ENCODE data around the gene GPATCH1. TPM values are rescaled to one million over a fixed set of nuclear protein-coding genes. Genes with fewer than 3 reads are reported as not detected.
A peak's percentile ranks its signal among the peaks of the same experiment; 100 is the strongest.
"Not testable (repeated sequence)": the region's sequence is repeated elsewhere in the genome, so short reads cannot be mapped to it uniquely, and the experiment has no call there.

The GPATCH1 gene
- total RNA-seq, result 6.0 TPM
- long read RNA-seq, transcript GPATCH1-201 (20 exons, 3,492 nt), result major isoform, 15 of 15 reads
- long read RNA-seq, partial matches to known transcripts, result 0 of 15 reads
- long read RNA-seq, other reads (novel, unspliced or antisense), result 0 of 15 reads

GRCh38 chr19:33080761-33081681, at the start of gene GPATCH1:
Gene GPATCH1 (plus strand): TSS chr19:33081181. CDS start chr19:33081194, 13 bp downstream.
- ATAC-seq (ENCODE audit: poor library complexity) (peak; percentile 98), DNase-seq (peak; percentile 94)
- intact Hi-C loops (cut with DNase I), result no loop called here

DNA sequence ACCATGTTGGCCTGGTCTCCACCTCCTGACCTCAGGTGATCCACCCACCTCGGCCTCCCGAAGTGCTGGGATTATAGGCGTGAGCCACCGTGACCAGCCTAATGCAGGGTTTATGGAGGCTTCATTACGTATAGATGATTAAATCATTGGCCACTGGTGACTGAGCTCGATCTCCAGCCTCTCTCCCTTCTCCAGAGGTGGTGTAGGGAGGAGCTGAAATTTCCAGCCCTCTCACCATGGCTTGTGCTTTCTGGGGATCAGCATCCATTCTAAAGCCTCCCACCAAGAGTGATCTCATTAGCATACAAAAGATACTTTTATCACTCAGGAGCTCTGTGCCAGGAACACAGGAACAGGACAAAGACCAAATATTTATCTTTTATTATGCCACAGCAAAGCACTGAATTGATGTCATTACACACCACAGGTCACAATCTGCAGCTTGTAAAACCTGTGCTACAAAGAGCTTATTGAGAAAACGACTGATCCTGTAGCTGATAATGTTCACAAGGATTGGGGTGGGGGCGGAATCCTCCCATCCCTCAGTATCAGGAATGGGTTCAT, 48.7 kb upstream of the GPATCH1 start:
- DNase-seq (no peak), ATAC-seq (ENCODE audit: poor library complexity) (no peak)
- intact Hi-C loops (cut with DNase I), result no loop called here

DNA sequence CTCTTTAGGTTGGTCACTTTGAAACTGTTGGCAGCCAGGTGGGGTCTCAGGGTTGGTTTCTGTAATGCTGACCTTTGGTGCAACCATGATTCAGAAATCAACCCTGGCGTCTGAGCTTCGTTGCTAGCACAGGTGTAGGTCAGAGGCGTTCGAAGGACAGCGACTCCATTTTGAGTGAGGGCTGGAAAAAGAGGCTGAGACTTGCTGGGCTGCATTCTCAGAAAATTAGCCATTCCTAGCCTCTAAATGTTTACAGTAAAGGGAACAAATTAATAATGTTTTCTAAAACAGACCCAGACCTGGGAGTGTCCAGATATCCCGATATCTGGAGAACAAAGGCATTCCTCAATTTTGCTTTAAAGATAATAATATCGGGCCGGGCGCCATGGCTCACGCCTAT, 45.5 kb upstream of the GPATCH1 start:
- DNase-seq (no peak), ATAC-seq (ENCODE audit: poor library complexity) (no peak)
- intact Hi-C loops (cut with DNase I), result no loop called here

GRCh38 chr19:33036370-33037167, 44.4 kb upstream of the GPATCH1 start:
- DNase-seq; intact Hi-C loops (cut with DNase I); ATAC-seq (ENCODE audit: poor library complexity): not testable (repeated sequence)

- ATAC-seq (ENCODE audit: poor library complexity); intact Hi-C loops (cut with DNase I); DNase-seq: not testable (repeated sequence)
Observed at GRCh38 chr19:33037168-33038025, 43.6 kb upstream of the GPATCH1 start.

DNA sequence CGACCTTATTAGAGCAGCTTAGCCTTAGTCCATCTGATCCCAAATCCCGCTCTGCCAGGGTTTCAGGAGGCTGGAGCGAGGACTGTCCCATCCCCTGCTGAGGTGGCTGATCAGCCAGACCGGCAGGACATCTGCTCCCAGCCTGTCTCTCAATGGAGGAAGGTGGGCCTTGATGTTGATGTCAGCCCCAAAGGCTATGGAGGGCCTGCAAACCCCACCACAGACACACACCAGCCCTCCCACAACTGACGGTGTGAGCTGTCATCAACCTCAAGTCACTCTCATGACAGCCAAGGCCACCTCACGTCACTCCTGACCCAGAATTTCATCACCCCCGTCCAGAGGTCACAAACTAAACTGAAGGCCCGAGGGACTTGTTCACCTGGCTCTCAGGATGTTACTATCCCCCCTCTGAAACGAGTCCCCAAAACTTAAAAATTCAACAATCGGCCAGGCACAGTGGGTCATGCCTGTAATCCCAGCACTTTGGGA, 41.8 kb upstream of the GPATCH1 start:
- ATAC-seq (ENCODE audit: poor library complexity), result no peak
- no peak for DNase-seq
- intact Hi-C loops (cut with DNase I), result no loop called here

- ATAC-seq (ENCODE audit: poor library complexity) (no peak), DNase-seq (no peak)
- intact Hi-C loops (cut with DNase I), result no loop called here
Observed at GRCh38 chr19:33039815-33040214, 41.2 kb upstream of the GPATCH1 start.

- ATAC-seq (ENCODE audit: poor library complexity), result peak; percentile 27
- no peak for DNase-seq
- intact Hi-C loops (cut with DNase I), result no loop called here
Observed at GRCh38 chr19:33040994-33041827, 39.8 kb upstream of the GPATCH1 start.

DNA sequence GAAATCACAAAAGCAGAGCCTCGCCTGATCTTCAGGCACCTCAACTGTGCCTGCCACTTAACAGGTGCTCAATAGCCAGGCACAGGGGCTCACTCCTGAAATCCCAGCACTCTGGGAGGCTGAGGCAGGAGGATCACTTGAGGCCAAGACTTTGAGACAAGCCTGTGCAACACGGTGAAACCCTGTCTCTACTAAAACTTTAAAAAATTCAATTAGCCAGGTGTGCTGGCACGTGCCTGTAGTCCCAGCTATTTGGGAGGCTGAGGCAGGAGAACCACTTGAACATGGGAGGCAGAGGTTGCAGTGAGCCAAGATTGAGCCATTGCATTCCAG, 39.2 kb upstream of the GPATCH1 start:
- intact Hi-C loops (cut with DNase I); DNase-seq; ATAC-seq (ENCODE audit: poor library complexity): not testable (repeated sequence)

- intact Hi-C loops (cut with DNase I), result no loop called here
- DNase-seq (no peak), ATAC-seq (ENCODE audit: poor library complexity) (peak; percentile 39)
Observed at GRCh38 chr19:33047422-33047821, 33.6 kb upstream of the GPATCH1 start.

DNA sequence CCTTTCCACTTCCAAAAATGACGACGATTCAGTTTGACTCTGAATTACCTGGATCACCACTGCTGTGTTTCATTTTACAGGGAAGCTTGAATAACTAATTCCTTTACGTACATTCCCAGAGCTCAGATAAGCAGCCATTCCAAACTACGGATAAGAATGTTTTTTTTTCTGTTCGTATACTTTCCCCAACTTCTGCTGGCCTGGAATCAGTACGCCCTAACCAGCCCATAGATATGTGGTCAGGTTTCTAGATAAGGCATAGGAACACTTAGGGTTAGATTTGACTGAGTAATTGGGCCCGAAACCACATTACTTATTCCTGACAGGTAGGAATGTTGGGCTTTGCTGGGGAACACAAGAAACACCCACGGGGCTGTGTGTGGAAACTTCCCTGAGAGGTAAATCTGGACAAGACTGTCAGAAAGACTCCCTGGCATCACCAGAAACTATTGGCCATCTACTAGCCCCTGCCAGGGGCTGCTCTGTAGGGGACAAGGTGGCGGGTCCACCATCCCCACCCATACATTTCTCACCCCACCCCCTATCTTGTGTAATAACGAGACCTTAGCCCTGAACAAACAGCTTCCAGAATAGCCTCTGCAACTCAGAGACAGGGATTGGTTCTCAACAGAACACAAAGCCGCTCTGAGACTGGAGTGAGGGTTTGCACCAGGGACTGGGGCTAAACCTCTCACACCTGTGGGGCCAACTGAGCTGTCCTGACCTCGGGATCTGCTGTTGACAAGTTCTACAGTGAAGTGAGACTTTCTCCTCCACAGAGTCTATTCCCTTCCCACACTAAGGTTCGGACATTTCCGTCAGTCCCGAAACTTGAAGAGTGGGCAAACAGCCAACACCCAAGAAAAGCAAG, 31.9 kb upstream of the GPATCH1 start:
- intact Hi-C loops (cut with DNase I), result no loop called here
- DNase-seq (no peak), ATAC-seq (ENCODE audit: poor library complexity) (no peak)

DNA sequence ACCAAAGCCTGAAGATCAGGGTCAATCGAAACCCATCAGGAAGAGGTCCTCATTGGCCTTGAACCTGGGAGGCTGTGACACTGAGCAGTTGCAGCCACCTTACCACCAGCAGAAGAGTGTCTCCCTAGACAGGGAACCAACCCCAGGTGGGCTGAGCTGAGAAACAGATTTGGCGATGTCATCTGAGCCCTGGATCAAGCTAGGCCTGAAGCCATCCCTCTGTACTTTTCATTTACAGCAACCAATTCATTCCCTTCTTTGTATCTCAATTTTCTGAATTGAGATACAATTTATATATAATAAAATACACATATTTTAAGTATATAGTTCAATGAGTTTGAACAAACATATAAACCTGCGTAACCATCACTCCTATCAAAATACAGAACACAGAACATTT, 30.9 kb upstream of the GPATCH1 start:
- intact Hi-C loops (cut with DNase I), result no loop called here
- no peak for ATAC-seq (ENCODE audit: poor library complexity)
- DNase-seq, result no peak

DNA sequence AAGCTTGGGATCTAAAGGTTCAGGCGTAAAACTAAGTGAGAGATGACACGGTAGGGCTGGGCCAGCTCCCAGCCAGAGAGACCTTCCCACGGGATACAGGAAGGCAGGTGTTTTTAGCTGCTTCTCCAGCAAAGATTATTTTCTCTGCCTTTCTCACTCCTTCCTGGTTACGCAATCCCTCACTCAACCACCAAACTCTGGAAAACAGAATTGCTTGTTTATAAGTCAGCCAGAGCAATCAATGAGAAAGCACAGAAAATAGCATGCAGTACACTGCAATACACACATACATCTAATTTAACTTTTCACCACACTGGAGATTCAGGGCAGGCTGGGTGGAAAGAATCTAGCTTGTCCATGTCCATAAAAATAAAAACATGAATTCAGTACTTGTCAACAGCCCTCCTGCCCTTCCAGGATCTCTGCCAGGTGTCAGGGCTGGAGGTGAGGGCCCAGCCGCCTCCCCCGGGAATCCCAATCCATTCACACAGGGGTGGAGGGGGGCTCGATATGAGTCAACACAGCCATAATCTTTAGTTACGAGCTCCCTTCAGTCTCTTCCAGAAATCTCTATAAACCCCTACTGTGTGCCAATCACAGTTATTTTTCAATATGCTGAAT, 28.5 kb upstream of the GPATCH1 start:
- intact Hi-C loops (cut with DNase I), result no loop called here
- DNase-seq, result no peak
- ATAC-seq (ENCODE audit: poor library complexity), result peak; percentile 56

DNA sequence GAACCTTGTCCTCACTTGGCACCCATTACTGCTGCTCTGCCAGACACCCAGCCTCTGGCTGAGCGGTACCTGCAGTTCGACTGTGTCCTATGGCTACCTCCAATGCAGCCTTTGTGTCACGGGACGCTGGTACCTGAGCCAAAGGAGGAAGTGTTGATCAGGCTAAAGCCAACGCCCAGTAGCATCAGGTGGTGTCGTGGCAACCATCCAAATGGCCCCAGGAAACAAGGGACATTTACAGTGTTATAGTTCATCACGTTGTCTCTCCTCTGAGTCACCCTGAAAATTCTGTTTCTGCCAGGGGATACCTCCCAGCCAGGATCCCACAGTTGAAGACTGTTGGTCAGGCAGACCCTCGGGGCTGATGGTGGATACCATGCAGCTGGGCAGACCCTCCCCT, 26.4 kb upstream of the GPATCH1 start:
- intact Hi-C loops (cut with DNase I), result no loop called here
- no peak for ATAC-seq (ENCODE audit: poor library complexity)

GRCh38 chr19:33055718-33056117, 25.3 kb upstream of the GPATCH1 start:
- ATAC-seq (ENCODE audit: poor library complexity), result peak; percentile 77
- intact Hi-C loops (cut with DNase I), result no loop called here
- peak; percentile 48 for DNase-seq

More for the DNA sequence above, 26.4 kb upstream of the GPATCH1 start:
- no peak for DNase-seq

- DNase-seq (no peak), ATAC-seq (ENCODE audit: poor library complexity) (no peak)
- intact Hi-C loops (cut with DNase I), result no loop called here
Observed at GRCh38 chr19:33060586-33060985, 20.4 kb upstream of the GPATCH1 start.

Measured in Right ventricle myocardium superior (tissue), 1 donor.